Activated naive CD4-positive, alpha-beta T cell (primary cell): ENCODE data around the gene GNB1L.

Experiments used
- DNase-seq, 4 experiments: peaks; one replicate each; lab custom pipeline; 2025; lab: John Stamatoyannopoulos, UW

Gene GNB1L

GRCh38 chr22:19748991-19749664, 105.5 kb downstream of the GNB1L start:
- DNase-seq, result no peak

- DNase-seq, result no peak
Observed at GRCh38 chr22:19748139-19748538, 106.5 kb downstream of the GNB1L start.

- DNase-seq, result no peak
Observed at GRCh38 chr22:19747551-19747950, 107.1 kb downstream of the GNB1L start.

- DNase-seq, result no peak
Observed at GRCh38 chr22:19746726-19747125, 107.9 kb downstream of the GNB1L start.

GRCh38 chr22:19745155-19746101, 109.2 kb downstream of the GNB1L start:
- DNase-seq, result no peak

- DNase-seq, result no peak
Observed at GRCh38 chr22:19744350-19745006, 110.2 kb downstream of the GNB1L start.

GRCh38 chr22:19743651-19744050, 111.0 kb downstream of the GNB1L start:
- DNase-seq, result no peak

GRCh38 chr22:19743081-19743480, 111.6 kb downstream of the GNB1L start:
- DNase-seq, result no peak

GRCh38 chr22:19742160-19743066, 112.3 kb downstream of the GNB1L start:
- DNase-seq, result no peak

GRCh38 chr22:19741053-19741452, 113.6 kb downstream of the GNB1L start:
- DNase-seq, result no peak

GRCh38 chr22:19740586-19740985, 114.1 kb downstream of the GNB1L start:
- DNase-seq, result no peak

- no peak for DNase-seq
Observed at GRCh38 chr22:19739911-19740449, 114.7 kb downstream of the GNB1L start.

GRCh38 chr22:19739448-19739895, 115.2 kb downstream of the GNB1L start:
- no peak for DNase-seq

GRCh38 chr22:19738664-19739447, 115.8 kb downstream of the GNB1L start:
- no peak for DNase-seq

GRCh38 chr22:19737846-19738663, 116.6 kb downstream of the GNB1L start:
- no peak for DNase-seq

GRCh38 chr22:19735665-19736510, 118.8 kb downstream of the GNB1L start:
- no peak for DNase-seq

GRCh38 chr22:19734837-19735382, 119.8 kb downstream of the GNB1L start:
- DNase-seq, result no peak

- no peak for DNase-seq
Observed at GRCh38 chr22:19734163-19734562, 120.5 kb downstream of the GNB1L start.
